HG02759 (cell line): Measurements from ENCODE around the gene PPDPF.
"Not testable (repeated sequence)": the region's sequence is repeated elsewhere in the genome, so short reads cannot be mapped to it uniquely, and the experiment has no call there.

Experiments
- ATAC-seq: cut with Tn5 transposase; IDR thresholded peaks from one replicate; pipeline ENCODE4 v1.9.1; 2021; ENCODE audit warnings: mild to moderate bottlenecking, moderate library complexity; ENCODE audit not compliant: unreplicated experiment

The PPDPF gene

DNA sequence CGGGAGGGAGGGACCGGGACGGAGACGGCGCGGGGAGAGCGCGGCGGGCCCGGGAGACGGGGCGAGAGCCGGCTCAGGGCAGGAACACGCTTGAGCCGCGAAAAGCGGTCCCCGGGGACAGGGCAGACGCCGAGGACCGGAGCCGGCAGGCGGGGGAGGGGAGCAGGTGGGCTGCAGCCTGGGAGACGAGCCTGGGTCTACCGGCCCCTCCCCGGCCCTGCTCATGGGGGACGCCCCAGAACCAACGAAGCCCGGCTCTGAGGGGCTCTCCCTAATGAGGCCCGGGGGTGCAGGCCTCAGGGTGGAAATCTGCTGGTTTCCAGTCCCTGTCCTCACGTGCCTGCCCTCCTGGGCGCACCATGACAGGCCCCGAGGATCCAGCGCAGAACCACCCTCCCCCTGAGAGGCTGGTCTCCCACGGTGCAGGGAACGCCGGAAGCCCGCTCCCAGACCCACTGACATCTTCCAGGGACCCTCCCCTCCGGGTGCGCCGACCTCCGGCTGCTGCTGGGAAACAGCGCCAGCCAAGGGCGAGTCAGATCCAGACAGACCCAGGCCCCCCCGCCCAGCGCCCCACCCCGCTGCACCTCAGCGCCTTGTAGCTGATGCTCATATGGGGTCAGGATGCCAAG lies 21.1 kb upstream of the PPDPF start:
- no peak for ATAC-seq

DNA sequence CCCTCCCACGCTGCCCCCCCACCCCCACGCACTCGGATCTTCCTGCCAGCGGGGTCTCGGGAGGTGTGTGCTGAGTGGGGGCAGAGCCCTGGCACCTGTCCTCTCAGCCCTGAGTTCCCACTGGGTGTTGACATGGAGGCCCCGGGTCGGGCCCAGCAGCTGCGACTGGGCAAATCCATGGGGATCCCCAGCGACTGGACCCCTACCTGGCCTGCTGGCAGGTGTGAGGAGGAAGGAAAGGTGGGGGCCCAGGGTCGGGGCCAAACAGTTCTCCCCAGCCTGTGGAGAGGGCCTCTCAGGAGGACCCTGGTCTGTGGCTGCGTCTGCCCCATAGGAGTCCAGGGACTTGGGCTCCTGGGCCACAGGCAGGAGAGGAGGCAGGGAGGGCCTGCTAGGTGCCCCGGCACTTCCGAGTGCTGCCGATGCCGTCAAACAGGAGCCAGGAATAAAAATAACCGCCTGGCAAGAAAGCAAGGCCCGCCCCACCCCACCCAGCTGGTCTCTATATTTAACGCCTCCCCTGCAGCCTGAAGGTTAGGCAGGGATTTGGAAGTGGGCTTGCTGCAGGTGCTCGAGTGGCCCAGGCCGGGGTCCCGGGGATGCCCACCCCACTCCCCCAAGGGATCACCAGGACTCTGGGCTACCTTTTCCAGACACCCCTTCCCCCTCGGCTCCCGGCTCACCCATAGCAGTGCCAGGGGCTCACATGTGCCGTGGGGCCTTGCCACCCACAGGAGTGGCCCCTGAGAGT lies 20.2 kb upstream of the PPDPF start:
- no peak for ATAC-seq

DNA sequence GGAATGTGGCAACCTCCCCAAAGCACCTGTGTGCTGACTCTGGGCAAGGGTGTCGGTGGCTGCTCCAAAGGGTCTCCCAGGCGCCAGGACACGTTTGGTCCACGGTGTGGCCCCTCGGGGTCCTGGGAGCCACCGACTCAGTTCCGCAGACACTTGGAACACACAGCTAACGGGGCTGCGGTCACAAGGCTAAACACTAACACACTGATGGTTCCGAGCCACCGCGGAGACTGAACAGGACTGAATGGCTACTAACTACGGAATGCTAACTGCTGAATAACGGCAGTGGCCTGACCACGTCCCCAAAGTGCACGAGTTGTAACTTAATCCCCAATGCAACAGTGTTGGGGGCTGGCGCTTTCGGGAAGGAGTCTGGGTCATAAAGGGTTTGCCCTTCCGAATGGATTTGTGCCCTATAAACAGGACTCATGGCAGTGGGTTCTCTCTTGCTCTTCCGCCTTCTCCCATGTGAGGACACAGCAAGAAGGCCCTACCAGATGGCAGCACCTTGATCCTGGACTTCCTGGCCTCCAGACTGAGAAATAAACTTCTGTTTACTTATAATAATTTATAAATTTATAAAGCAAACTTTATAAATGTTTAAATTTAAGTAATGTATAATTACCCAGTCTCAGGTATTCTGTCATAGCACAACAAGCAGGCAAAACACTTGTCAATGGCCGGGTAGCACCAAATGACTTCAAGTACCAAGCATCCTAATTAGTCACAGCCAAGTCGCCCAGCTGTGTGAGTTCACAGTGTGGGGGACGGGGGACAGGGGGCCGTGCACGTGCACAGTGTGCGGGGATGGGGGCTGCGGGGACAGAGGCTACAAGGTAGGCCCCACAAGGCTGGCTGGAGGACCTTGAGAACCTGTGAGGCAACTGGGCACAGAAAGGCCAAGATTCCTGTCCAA lies 19.4 kb upstream of the PPDPF start:
- no peak for ATAC-seq

DNA sequence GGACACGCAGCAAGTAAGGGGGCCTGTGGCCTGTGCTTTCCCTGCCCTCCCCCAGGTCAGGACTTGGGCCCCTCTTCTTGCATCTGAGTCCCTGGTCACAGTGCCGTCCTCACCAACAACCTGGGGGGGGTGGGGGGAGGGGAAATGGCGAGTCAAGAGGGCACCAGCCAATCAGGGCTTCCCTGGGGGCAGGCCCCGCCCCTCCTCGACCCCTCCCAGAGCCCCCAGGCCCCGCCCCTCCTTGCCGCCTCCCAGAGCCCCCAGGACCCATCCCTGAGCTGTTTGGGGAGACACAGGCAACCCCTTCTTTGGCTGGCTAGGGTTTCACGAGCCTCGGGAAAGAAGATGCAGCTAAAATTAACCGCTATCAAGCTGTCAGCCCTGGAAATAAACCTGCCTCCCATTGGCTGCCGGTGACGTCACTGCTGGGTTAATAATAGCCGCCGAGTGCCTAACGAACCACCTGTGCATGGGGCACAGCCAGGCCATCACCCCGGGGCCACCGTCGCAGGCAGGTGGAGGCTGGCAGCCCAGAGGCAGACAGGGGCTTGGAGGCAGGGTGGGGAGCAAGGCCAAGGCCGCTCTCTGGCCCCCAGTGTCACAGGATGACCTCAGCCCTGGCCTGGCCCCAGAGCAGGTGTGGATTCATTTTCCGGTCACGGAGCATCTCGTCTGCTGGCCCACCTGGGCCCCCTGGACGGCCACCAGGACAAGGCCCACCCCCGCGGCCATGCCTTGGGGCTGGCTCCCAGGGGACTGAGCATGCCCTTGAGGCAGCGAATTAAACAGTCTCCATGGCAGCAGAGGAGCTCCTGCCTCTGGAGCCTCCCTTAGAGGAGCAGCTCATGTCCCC lies 18.5 kb upstream of the PPDPF start:
- no peak for ATAC-seq

DNA sequence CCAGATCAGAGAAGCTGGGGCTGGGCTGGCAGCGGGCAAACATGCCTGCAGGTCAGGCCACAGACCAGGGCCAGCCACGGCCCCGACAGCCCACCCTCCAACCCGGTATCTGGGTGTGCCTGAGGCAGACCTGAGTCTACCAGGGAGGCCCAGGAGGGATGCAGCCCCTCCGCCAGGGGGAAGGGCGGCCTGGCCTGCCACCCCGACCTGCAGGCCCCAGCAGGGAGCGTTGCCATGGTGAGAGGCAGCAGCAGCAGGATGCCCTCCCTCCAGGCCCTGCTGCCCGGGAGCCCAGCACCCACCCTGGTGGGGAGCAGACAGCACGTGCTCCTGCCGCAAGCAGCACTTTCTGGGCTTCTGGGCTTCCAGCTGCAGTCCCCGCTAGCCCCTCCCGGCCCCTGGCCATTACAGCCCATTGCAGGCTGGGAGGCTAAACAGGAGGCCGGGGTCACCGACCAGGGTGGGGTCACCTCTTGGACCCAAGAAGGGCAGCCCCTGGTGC lies 17.8 kb upstream of the PPDPF start:
- no peak for ATAC-seq

DNA sequence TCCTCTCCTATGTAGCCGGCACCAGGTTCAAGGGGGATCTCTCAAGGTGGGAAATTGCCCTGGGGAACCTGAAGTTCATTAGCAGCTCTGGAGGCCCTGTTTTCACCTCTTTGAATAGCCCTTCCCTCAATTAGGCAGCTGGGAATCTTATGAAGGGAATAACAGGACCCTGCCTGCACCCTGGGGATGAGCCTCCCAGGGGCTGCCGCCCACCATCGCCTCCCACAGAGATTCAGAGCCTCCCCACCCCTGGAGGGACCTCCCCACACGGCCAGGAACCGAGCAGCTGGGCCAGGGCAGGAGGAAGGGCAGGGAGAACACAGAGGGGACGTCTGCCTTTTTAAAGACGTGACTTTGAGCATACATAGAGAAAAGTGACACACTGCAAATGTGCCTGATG lies 17.0 kb upstream of the PPDPF start:
- no peak for ATAC-seq

DNA sequence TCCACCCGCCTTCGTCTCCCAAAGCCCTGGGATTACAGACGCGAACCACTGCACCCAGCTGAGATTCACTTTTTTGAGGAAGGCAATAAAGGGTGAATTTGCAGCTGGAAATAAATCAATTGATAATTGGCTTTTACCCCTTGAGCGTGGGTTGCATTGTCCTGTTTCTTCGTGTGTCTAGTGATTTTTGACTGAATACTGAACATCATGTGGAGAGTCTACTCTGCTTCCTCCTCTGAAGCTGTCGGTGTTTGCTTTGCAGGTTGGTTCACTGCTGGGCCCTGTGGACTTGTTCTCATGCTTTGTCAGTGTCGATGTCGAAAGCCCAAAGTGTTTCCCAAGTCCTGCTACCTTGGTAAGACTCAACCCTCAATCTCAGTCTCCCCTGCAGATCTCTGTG lies 15.9 kb upstream of the PPDPF start:
- no peak for ATAC-seq

DNA sequence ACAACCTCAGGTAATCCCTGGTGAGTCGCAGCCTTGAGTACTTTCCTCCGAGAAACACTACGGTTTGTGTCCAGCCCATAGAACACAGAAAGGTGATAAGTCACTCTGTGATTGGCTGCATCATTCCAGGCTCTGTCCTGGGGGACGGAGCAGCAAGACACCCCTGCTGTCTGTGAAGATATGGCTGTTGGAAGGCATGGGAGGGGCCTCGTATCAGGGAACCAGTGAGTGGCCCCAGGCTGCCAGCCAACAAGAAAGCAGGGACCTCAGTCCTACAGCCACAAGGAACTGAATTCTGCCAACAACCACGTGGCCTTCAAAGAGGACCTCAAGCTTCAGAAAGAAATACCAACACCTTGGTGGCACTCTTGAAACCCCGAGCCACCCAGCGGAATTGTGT lies 15.3 kb upstream of the PPDPF start:
- no peak for ATAC-seq

DNA sequence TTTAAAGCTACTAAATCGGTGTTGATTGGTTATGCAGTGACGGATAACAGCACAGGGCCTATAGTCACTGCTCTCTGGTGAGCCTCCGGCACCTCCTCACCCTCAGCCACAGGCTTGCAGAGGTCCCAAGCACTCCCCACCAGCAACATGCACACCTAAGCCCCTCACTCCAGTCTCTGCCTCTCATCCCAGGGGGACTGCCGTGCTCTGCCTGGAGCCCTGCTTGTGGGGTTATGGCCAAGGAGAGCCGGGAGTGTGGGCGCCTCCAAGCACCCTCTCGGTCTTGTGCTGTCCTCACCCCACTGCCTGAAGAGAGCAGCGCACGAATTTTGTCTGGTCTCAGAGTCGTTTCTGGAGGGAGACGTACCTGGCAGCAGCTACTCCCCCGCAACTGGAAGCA lies 14.8 kb upstream of the PPDPF start:
- ATAC-seq, result no peak

DNA sequence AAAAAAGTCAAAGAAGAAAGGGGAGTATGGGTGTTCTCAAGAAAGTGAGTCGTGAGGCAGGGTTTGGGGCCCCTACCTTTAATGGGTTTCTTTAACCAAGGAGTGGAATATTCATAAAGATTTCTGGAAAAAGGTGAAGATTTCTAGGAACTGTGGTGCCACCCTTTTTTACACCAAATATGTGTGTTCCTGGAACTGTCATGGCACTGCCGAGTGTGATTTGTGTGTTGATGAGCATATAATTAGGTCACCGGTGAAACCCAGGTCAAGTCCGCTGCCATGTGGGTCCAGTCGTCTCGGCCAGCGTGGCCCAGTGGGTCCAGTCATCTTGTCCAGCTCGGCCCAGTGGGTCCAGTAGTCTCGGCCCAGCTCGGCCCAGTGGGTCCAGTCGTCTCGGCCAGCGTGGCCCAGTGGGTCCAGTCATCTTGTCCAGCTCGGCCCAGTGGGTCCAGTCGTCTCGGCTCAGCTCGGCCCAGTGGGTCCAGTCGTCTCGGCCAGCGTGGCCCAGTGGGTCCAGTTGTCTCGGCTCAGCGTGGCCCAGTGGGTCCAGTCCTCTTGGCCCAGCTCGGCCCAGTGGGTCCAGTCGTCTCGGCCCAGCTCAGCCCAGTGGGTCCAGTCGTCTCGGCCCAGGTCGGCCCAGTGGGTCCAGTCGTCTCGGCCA lies 13.4 kb upstream of the PPDPF start:
- ATAC-seq, result no peak

DNA sequence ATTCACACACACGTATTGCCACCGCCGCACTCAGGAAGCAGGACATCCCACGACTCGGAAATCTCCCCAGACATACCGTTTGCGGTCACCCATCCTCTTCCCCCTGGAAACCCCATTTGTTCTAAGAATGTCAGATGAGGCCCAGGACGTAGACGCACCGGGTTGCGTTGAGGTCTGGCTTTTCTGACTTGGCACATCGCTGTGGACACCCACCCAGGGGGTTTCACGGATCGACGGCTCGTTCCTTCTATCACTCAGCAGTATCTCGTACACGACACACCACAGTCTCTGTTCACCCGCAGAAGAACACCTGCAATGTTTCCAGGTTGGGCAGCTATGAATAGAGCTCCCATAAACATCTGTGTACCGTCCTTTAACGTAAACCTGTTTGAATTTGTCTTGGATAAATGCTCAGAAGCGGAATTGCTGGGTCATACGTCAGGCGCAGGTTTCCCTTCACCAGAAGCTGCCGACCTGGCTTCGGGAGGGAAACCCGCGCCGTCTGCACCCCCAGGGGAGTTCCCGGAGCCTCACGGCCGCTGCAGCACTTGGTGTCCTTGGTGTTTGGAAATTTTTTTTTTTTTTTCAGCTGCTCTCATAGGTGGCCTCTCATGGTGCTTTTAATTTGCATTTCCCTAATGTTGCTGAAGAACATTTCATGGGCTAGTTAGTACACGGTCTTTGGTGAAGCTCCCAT lies 12.3 kb upstream of the PPDPF start:
- no peak for ATAC-seq

DNA sequence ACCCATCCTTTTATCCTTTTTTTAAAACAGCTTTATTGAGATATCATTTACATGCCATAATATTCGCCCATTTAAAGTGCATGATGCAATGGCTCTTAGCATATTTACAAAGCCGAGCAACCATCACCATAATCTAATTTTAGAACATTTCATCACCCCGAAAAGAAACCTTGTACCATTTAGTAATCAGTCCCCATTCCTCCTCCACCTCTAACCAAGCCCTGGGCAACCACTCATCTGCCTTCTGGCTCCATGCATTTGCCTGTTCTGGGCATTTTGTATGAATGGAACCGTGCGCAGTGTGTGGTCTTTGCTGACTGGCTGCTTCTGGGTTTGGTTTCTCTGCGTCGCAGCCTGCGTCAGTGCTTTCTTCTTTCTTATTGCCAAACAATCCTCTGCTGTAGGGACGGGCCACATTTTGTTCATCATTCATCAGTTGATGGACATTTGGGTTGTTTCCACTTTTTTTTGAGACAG lies 11.4 kb upstream of the PPDPF start:
- ATAC-seq, result no peak

DNA sequence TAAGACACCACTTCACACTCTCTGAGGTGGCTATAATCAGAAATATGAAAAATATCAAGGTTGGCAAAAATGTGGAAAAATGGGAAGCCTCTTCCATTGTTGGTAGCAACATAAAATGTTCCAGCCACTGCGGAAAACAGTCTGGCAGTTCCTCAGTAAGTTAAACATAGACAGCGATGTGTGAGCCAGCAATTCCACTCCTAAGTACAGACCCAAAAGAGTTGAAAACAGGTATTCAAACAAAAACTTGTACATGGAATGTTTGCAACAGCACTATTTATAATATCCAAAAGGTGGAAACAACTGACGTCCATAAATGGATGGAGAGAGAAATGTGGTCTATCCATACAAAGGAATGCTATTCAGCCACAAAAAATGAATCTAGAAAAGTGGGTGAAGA lies 7.4 kb upstream of the PPDPF start:
- ATAC-seq, result no peak

DNA sequence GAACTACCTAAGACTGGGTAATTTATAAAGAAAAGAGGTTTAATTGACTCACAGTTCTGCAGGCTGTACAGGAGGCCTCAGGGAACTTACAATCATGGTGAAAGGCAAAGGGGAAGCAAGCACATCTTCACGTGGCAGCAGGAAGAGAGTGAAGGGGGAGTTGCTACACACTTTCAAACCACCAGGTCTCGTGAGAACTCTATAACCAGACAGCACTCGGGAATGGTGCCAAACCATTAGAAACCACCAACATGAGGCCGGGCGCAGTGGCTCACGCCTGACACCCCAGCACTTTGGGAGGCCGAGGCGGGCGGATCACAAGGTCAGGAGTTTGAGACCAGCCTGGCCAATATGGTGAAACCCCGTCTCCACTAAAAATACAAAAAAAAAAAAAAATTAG lies 6.0 kb upstream of the PPDPF start:
- ATAC-seq, result not testable (repeated sequence)

DNA sequence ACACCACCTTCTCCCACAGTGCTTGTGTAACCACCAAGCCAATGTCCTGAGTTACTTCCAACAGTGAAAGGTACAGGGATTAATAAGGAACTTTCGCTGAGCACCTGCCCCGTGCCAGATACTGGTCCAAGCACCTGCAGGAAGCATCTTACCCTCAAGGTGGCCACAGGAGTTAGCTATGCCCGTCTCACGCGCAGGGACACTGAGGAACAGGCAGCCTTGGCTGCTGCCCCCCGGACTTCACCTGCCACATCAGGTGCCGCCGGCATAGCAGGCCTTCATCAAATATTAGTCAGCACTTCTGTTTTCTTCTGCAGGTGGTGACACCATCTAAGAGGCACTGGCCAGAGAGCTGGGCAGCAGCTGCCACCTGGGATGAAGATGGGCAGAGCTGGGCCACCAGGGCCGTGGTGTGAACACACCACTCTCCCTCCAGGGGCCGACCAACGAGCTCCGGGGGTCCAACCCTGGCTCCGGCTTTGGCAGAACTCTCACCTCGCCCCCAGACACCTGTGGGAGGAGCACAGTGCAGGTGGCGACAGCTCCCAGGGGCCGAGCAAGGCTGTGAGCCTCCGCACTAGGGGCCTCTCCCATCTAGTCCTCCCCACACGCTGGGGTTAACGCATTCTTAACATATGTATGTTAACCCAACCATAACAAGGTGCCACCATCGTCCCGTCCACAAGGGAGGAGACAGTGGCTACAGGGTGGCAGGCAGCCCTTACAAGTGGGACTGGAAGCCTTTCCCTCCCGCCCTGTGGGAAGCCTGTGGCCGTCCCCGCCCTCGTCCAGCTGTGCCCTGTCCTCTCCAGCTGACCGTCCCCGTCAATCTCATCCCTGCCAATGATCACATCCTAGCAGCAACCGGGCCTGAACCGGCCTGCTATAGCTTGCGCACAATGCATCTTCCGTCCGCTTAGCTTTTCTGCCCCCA lies 2.9 kb upstream of the PPDPF start:
- ATAC-seq, result no peak

DNA sequence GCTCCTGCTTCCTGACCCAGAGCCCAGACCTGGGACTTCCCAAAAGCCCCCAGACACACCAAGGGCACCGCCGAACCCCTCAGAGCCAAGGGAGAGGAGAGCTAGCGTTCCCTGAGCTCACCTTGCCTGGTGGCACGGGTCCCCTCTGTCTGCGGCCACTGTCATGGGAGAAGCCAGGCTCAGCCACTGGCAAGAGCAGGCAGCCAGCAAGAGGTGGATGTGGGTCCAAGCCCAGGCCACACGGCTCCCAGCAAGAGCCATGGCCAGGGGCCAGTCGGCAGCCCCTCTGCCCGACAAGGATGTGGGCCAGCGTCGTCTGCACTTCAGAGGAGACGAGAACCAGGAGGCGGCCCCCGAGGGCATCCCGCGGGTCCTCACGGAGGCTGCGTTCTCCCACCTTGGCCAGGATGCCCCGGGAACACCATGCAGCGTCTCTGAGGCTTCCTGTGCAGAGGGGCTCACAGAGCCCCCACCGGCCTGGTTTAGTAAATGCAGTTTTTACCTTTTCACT lies 2.2 kb upstream of the PPDPF start:
- ATAC-seq, result no peak

DNA sequence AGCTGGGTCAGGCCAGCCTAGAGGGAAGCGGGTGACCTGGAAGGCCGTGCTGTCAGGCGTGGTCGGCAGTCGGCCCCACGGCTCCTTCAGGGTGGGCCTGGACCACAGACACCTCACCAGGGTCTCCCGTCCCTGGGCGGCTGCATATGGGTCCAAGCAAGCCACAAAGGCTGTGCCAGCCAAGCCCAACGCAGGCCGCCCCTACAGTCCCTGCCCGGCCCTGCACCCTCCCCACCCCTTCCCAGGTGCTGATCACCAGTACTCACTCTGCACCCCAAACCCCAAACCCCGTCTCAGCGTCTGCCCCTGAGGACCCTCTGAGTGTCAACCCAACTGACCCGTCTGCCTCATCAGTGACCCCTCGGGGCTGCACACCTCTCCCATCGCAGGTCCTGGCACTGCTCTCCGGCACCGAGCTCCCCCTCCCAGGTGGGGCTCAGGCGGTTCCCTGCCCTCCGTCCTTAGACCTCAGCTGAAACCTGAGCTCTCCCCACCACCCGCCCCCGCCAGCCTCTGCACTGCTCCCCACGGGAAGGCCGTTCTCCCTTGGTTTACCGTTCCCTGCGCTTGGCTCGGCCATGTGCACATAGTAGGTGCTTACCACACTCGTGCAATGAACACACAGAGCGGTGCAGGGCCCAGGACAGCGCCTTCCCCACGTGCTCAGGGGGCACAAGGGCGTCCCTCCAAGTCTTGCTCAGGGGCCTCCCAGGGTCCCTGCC lies 1.5 kb upstream of the PPDPF start:
- ATAC-seq, result no peak
